ENCODE measurements around the gene TMEM260.
"Not testable (repeated sequence)": the region's sequence is repeated elsewhere in the genome, so short reads cannot be mapped to it uniquely, and the experiment has no call there.

Gene TMEM260

DNA sequence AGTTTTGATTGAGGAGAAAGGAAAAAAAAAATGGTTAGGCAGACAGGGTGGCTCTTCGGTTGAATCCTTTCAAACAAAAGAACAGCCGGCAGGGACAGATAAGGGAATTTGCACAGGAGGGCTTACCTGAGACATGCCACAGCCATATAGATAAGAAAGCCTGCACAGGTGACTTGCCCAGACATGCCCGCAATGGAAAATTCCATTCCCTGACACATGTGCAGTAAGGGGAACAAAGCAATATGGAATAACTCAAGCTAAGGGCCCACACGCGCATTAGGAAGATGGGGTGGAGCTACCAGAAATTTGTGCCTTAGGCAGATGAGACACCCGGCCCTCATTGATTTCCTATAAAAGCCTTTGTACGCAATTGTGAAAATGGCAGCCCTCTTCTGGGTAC, 86.7 kb downstream of the TMEM260 start:
- FAIRE-seq (no peak), DNase-seq (ENCODE audit: insufficient read length, low spot score) (no peak)

DNA sequence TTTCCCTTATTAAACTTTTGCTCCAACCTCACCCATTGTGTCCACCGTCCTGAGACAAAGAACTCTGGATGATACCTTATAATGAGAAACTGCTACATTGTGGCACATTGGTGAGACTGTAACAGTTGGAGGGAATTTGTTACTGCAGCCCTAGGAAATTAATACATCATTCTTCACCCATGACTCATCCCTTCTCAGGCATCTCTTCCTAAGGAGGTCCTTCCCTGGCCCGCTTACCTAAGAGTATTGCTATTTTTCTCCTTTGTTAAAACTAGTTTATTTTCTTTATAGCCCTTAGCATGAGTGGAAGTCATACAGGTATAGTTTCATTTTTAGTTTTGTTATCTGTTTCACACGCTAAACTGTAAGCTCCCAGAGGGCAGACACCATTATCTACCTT, 87.1 kb downstream of the TMEM260 start:
- no peak for FAIRE-seq

DNA sequence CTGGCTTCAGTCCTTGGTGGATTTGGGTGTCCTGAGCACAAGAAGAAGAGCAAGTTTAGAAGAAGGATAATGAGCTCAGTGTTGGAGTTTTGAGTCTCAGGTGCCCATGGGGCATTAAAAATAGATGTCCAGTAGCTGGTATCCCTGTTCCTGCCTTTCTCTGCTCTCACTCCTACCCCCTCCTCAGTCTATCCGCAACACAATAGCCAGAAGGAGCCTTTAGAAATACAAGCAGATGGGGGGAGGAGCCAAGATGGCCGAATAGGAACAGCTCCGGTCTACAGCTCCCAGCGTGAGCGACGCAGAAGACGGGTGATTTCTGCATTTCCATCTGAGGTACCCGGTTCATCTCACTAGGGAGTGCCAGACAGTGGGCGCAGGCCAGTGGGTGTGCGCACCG, 87.7 kb downstream of the TMEM260 start:
- DNase-seq (ENCODE audit: insufficient read length, low spot score); FAIRE-seq: not testable (repeated sequence)

More for the DNA sequence above, 87.1 kb downstream of the TMEM260 start:
- no peak for DNase-seq (ENCODE audit: insufficient read length, low spot score)

DNA sequence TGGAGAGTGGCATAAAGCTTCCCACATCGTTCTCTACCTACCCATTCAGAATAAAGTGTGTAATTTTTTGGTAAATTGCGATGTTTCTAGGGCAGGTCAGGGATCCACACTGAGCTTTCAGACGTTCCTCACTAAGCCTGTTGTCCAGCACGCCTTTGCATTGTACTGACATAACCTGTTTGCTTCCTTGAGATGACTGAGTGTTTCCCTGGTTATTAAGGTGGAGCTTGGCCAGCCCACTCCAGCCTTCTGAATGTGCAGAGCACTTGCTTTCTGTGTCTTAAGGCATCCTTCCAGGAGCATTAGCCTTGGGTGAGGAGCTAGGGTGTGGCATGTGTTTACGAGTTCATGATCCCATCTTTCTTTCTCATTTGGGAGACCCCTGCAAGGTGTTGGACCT, 96.4 kb downstream of the TMEM260 start:
- no peak for FAIRE-seq
- no peak for DNase-seq (ENCODE audit: insufficient read length, low spot score)

- DNase-seq (ENCODE audit: insufficient read length, low spot score): no peak
- peak; percentile 54 for FAIRE-seq
Observed at GRCh38 chr14:56678838-56679237, 99.2 kb downstream of the TMEM260 start.

- no peak for DNase-seq (ENCODE audit: insufficient read length, low spot score)
- no peak for FAIRE-seq
Observed at GRCh38 chr14:56686416-56686815, 106.8 kb downstream of the TMEM260 start.

- DNase-seq (ENCODE audit: insufficient read length, low spot score) (no peak), FAIRE-seq (no peak)
Observed at GRCh38 chr14:56687123-56687522, 107.5 kb downstream of the TMEM260 start.

DNA sequence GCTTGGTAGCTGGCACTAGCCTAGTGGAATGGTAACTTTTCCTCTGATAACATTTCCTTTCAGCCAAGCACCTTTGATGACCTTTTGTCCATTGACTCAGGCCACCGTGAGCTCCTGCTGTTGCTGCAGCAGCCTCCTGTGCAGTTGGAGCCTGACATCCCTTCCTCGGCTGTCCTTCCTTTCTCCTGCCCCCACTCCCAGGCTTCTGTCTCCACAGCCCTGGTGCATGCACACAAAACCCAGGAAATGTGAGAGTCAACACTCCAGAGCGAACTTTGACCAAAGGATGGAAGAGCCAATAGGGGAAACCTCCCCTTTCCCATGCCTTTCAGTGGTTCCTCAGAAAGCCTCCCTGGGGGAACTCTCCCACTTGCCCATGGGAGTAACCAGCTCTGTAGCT, 115.0 kb downstream of the TMEM260 start:
- no peak for FAIRE-seq

DNA sequence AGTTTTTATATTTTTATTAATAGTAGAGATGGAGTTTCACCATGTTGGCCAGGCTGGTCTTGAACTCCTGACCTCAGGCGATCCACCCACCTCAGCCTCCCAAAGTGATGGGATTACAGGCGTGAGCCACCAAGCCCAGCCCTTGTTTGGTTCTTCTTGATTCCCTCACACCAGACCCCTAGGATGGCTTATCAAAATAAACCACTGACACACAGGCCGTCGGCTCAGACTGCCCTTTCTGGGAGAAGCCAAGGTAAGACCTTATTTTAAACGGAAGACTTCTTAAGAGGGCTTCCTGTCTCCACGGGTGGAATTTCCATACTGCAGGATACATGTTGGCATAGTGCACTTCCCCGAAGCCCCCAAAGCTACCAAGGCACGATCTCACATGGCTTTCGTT, 115.6 kb downstream of the TMEM260 start:
- not testable (repeated sequence) for DNase-seq (ENCODE audit: insufficient read length, low spot score); FAIRE-seq

More for the DNA sequence above, 115.0 kb downstream of the TMEM260 start:
- no peak for DNase-seq (ENCODE audit: insufficient read length, low spot score)

Data from GM19239 (cell line).